Gastroesophageal sphincter (tissue), 4 donors: Measurements from ENCODE around the gene HERC4. TPM values are rescaled to one million over a fixed set of nuclear protein-coding genes. Genes with fewer than 3 reads are reported as not detected.
A peak's percentile ranks its signal among the peaks of the same experiment; 100 is the strongest.

ENCODE experiments used
- ATAC-seq: fragments of 150-250 bp; one replicate; pipeline ENCODE4 v1.9.1; 2016; ENCODE audit warnings: mild to moderate bottlenecking, moderate library complexity
- H3K27ac ChIP-seq, 4 donors: fragments of 200-600 bp; sonication (generic) in 3 of 4; 1 replicate in 3 of 4; 2 replicates in 1 of 4; pipeline ENCODE4 v1.5.1; 2016 to 2019
- H3K27me3 ChIP-seq: fragments of 200-600 bp; sonication (generic); one replicate; pipeline ENCODE4 v1.5.1; 2019
- H3K36me3 ChIP-seq, 2 donors: fragments of 200-600 bp; sonication (generic); one replicate each; pipeline ENCODE4 v1.5.1; 2019; ENCODE audit warnings: control low read depth in 1 of 2
- H3K4me1 ChIP-seq, 3 donors: fragments of 200-600 bp; sonication (generic); 1 replicate in 2 of 3; 2 replicates in 1 of 3; pipeline ENCODE4 v1.5.1; 2016 to 2019; ENCODE audit warnings: control low read depth in 2 of 3
- H3K4me3 ChIP-seq, 2 donors: fragments of 200-600 bp; sonication (generic); one replicate each; pipeline ENCODE4 v1.5.1; 2019; ENCODE audit warnings: mild to moderate bottlenecking in 1 of 2, moderate library complexity in 1 of 2
- H3K9me3 ChIP-seq, 3 donors: fragments of 200-600 bp; sonication (generic); one replicate each; pipeline ENCODE4 v1.5.1; 2017 to 2019; ENCODE audit warnings: control low read depth in 2 of 3
- CTCF ChIP-seq, 4 experiments: fragments of 200-600 bp in 2 of 4; fragments of 450-650 bp in 2 of 4; sonication (generic) in 1 of 4; IDR thresholded peaks; one replicate each; pipeline ENCODE4 v1.5.1; 2017 to 2019; ENCODE audit warnings: antibody characterized with exemption in 4 of 4, mild to moderate bottlenecking in 2 of 4, moderate library complexity in 2 of 4
- EP300 ChIP-seq: sonication (generic); formaldehyde crosslinking; IDR thresholded peaks from one replicate; pipeline ENCODE4 v1.6.1; 2017; ENCODE audit warnings: antibody characterized with exemption, mild to moderate bottlenecking
- POLR2A ChIP-seq, 2 donors: fragments of 450-650 bp; IDR thresholded peaks; one replicate each; pipeline ENCODE4 v1.6.1; 2017; ENCODE audit warnings: antibody characterized with exemption in 2 of 2, mild to moderate bottlenecking in 2 of 2, moderate library complexity in 1 of 2
- POLR2AphosphoS5 ChIP-seq: sonication (generic); formaldehyde crosslinking; IDR thresholded peaks from one replicate; pipeline ENCODE4 v1.6.1; 2017; ENCODE audit warnings: antibody characterized with exemption
- WGBS, 2 donors: methylation state at CpG; one replicate each; pipeline ENCODE4 v1.1.5; 2018; ENCODE audit warnings: low coverage in 1 of 2; 5-methylcytosine and 5-hydroxymethylcytosine counted together
- total RNA-seq, 4 donors: library from RNA; depleted of rRNA; stranded (reverse); fragments of >200 nt; gene quantifications; one replicate each; pipeline ENCODE4 v1.1.0, GENCODE V29; 2016

The HERC4 gene
- total RNA-seq, 4 donors from 2014 or later = 30.3 to 58.4 (median 43.0) TPM

- Histone ChIP-seq H3K27ac (peak overlapping the region; percentile 52 to 99 (median 98)), H3K27me3 (no peaks in the 10 kb centered on the region), H3K36me3 (no peaks in the 10 kb centered on the region), H3K4me1 (peaks cover 7 to 41% (median 11%) of the 10 kb centered on the region in 3 donors), H3K4me3 (peak overlapping the region; percentile 89 to 99), H3K9me3 (no peaks in the 10 kb centered on the region)
- WGBS, 2 donors = 23 to 27% methylated on average over 3 of the region's 3 CpGs
- TF ChIP-seq POLR2AphosphoS5 = no peak
- ATAC-seq = no peak
These were observed 494 bp upstream of the HERC4 start for GRCh38 chr10:68075550-68076004.

- Histone ChIP-seq H3K27me3 (no peaks in the 10 kb centered on the region), H3K4me1 (peaks cover 7 to 53% (median 11%) of the 10 kb centered on the region in 3 donors), H3K9me3 (no peaks in the 10 kb centered on the region), H3K36me3 (peaks cover 0 to 11% of the 10 kb centered on the region in 2 donors), H3K27ac (peak overlapping the region; percentile 97 to 99 (median 98)), H3K4me3 (peak overlapping the region; percentile 89 to 99)
- TF ChIP-seq POLR2AphosphoS5 (no peak), EP300 (no peak), CTCF (IDR thresholded peaks at IDR 0.05) (no peak), POLR2A (IDR thresholded peaks at IDR 0.05) (no peak)
- ATAC-seq = peak; percentile 48
- WGBS, 2 donors = 1 to 2% methylated on average over 12 to 18 of the region's 27 CpGs
These were observed 880 bp downstream of the HERC4 start for GRCh38 chr10:68074031-68074774.

- no peak for ATAC-seq
- peak overlapping the region in 3 of 4 donors; percentile 97 to 99 (median 99) for H3K27ac ChIP-seq
These were observed 1.5 kb downstream of the HERC4 start for GRCh38 chr10:68073631-68074030.

GRCh38 chr10:68067508-68067907 lies 7.6 kb downstream of the HERC4 start:
- Histone ChIP-seq H3K27me3 (no peaks in the 10 kb centered on the region), H3K4me3 (no peak overlapping the region), H3K27ac (no peak overlapping the region), H3K4me1 (peaks cover 1 to 46% (median 4%) of the 10 kb centered on the region in 3 donors), H3K36me3 (peaks cover 0 to 11% of the 10 kb centered on the region in 2 donors), H3K9me3 (no peaks in the 10 kb centered on the region)
- no peak for ATAC-seq
- TF ChIP-seq EP300 (no peak), POLR2A (IDR thresholded peaks at IDR 0.05) (no peak), CTCF (IDR thresholded peaks at IDR 0.05) (no peak)
- 57 to 82% methylated on average over 3 of the region's 3 CpGs for WGBS, 2 donors

More at GRCh38 chr10:68073631-68074030, 1.5 kb downstream of the HERC4 start:
- peaks cover 0 to 11% of the 10 kb centered on the region in 2 donors for H3K36me3 ChIP-seq
- no peaks in the 10 kb centered on the region for H3K9me3 ChIP-seq
- H3K27me3 ChIP-seq = no peaks in the 10 kb centered on the region
- peaks cover 7 to 58% (median 11%) of the 10 kb centered on the region in 3 donors for H3K4me1 ChIP-seq
- TF ChIP-seq POLR2AphosphoS5 (no peak), CTCF (IDR thresholded peaks at IDR 0.05) (no peak), POLR2A (IDR thresholded peaks at IDR 0.05) (no peak), EP300 (no peak)
- H3K4me3 ChIP-seq = peak overlapping the region; percentile 89 to 99
- WGBS, 2 donors = 12 to 13% methylated on average over 3 of the region's 3 CpGs

- no peak for ATAC-seq
- no peaks in the 10 kb centered on the region for H3K9me3 ChIP-seq
- WGBS, 2 donors = 60 to 71% methylated on average over 3 to 4 of the region's 4 CpGs
- H3K27ac ChIP-seq = no peak overlapping the region
- no peak for TF ChIP-seq CTCF (IDR thresholded peaks at IDR 0.05)
- TF ChIP-seq EP300 = no peak
- no peak for TF ChIP-seq POLR2A (IDR thresholded peaks at IDR 0.05)
- no peak overlapping the region for H3K4me3 ChIP-seq
- peaks cover 0 to 41% (median 4%) of the 10 kb centered on the region in 3 donors for H3K4me1 ChIP-seq
- no peaks in the 10 kb centered on the region for H3K27me3 ChIP-seq
- peaks cover 0 to 11% of the 10 kb centered on the region in 2 donors for H3K36me3 ChIP-seq
These were observed 8.1 kb downstream of the HERC4 start for GRCh38 chr10:68067029-68067428.
